ENCODE measurements around the gene SDR39U1. TPM values are rescaled to one million over a fixed set of nuclear protein-coding genes. Genes with fewer than 3 reads are reported as not detected.

Gene SDR39U1
- total and polyA plus RNA-seq, 8 donors, result 10.8 to 71.2 (median 42.1) TPM

DNA sequence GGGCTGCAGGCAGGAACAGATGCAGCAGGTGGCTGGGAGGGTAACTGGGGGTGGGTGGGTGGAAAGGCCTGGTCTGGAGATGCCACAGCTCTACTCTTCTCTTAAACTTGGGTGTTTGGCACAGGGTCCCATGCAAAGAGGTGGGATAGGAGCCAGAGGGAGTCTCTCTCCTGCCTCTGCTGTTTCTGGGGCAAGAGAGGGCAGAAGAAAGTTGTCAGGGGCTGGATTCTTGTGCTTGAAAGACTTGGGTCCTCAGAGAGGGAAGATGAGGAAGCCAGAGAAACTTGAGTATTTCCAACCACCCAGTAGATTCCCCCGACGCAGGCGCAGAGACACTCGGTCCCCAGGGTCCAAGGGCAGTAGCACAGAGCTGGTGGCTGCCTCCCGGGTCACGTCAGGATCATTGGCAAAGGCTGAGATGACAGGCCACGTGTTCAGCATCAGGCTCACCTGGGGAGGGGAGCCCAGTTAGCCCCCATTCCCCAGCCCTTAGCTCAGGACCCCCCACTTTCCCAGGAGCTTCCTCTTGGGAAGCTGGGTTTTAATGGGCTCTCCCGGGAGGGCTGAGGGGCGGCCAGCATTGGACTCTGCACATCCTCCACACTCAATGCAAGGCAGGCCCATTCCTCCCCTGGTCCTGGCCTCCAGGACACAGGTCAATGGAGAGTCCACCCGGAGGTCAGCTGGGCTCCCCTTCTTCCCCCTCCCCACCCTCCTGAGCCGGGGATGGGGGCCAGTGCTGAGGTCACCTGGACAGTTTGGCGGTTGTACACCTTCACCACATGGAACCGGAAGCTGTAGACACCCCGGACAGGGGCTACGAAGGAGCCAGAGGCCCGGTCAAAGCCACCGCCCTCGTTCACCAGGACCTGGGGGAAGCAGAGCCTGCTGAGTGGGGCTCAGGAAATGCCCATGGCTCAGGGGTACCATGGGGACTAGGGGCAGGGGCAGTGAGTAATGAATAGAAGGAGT, 14.8 kb downstream of the SDR39U1 start:
- H3K9me3 ChIP-seq, result no peaks in the 10 kb centered on the region
- H3K4me1 ChIP-seq, result peaks cover 62 to 87% (median 69%) of the 10 kb centered on the region in 4 donors
- intact Hi-C loops (cut with DNase I; ENCODE audit: low total_unique reads), result no loop called here
- whole genome bisulfite sequencing, 5 donors, result 68 to 82% (median 75%) methylated on average over 10 to 18 of the region's 18 CpGs
- no peak for DNase-seq
- peak overlapping the region; percentile 81 to 99 (median 98) for H3K27ac ChIP-seq
- peaks cover 11 to 16% (median 15%) of the 10 kb centered on the region in 4 donors for H3K36me3 ChIP-seq
- no peak for TF ChIP-seq EP300 (IDR thresholded peaks at IDR 0.05)
- H3K27me3 ChIP-seq, result no peaks in the 10 kb centered on the region
- H3K4me3 ChIP-seq, result peak overlapping the region in 1 of 4 donors; percentile 10

- Histone ChIP-seq H3K4me3 (peak overlapping the region in 1 of 4 donors; percentile 10), H3K27ac (peak overlapping the region; percentile 81 to 99 (median 98)), H3K36me3 (peaks cover 3 to 8% (median 7%) of the 10 kb centered on the region in 4 donors), H3K27me3 (no peaks in the 10 kb centered on the region), H3K9me3 (no peaks in the 10 kb centered on the region), H3K4me1 (peaks cover 57 to 85% (median 66%) of the 10 kb centered on the region in 4 donors)
- DNase-seq, result peak; percentile 78 to 88
- TF ChIP-seq POLR2AphosphoS5 (IDR thresholded peaks at IDR 0.05), result peak in 2 of 3 donors; percentile 83 to 84
- peak in 1 of 7 experiments; percentile 10 for TF ChIP-seq CTCF (IDR thresholded peaks at IDR 0.05)
- no peak for TF ChIP-seq POLR2A (IDR thresholded peaks at IDR 0.05)
- TF ChIP-seq EP300 (IDR thresholded peaks at IDR 0.05), result no peak
- intact Hi-C loops (cut with DNase I; ENCODE audit: low total_unique reads), result no loop called here
- WGBS, 5 donors, result 27 to 62% (median 38%) methylated on average over 7 to 8 of the region's 8 CpGs
Observed at GRCh38 chr14:24426912-24427536, 15.6 kb downstream of the SDR39U1 start.

DNA sequence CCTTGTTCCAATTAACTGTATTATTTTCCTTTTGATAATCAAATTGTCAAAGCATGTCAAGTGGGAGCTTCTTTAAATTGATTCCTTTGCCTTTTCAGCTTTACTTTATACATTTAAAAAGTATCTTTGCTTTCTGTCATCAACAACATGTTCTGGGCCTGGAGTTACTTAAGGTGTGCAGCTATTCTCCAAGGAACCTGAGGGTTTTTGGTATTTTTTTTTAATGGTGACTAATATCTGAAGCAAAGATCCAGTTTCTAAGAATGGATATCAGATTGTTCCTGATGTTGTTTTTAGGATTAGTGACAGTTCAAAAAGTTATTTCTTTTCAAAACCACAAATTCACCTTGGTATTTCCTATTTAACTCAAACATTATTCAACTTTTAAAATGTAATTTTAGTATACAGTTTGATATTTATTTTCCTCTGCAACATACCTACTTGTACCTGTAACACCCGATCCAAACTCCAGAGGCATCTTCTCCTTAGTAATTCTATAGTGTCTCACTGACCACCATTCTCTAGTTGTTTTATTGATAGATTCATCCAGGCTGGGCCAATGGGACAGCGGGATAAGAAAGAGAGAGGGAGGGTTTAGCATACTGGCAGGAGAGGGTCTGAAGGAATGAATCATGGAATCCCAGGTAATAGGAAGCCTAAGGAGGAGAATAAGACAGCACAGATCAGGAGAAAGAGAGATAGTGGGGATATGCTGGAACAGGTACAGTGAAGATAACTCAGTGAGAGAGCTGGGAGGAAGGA, 16.2 kb downstream of the SDR39U1 start:
- Histone ChIP-seq H3K9me3 (no peaks in the 10 kb centered on the region), H3K27me3 (no peaks in the 10 kb centered on the region), H3K27ac (peak overlapping the region; percentile 81 to 99 (median 98)), H3K36me3 (peaks cover 0 to 3% (median 1%) of the 10 kb centered on the region in 4 donors), H3K4me1 (peaks cover 50 to 80% (median 59%) of the 10 kb centered on the region in 4 donors), H3K4me3 (no peak overlapping the region)
- intact Hi-C loops (cut with DNase I; ENCODE audit: low total_unique reads), result no loop called here
- DNase-seq, result no peak
- WGBS, 5 donors, result 42 to 66% (median 55%) methylated on average over 2 of the region's 2 CpGs
- TF ChIP-seq POLR2A (IDR thresholded peaks at IDR 0.05) (no peak), POLR2AphosphoS5 (IDR thresholded peaks at IDR 0.05) (no peak), CTCF (IDR thresholded peaks at IDR 0.05) (no peak), EP300 (IDR thresholded peaks at IDR 0.05) (no peak)

DNA sequence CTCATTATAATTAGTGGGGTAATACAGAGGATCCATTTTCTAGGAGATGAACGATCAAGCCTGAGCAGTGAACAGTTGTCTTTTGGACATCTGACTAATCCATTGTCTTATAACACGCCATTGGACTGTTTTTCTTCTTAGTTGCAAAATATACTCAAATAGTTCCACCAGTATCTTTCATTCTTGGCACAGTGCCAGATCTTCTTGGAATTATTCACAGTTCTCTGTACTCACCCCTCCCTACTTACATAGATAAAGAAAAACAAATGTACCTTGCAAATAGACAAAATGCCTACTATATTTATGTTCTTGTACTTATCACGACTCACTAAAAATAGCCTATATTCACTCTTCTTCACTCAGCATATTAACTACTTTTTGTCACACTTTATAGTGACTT, 16.9 kb downstream of the SDR39U1 start:
- Histone ChIP-seq H3K4me3 (no peak overlapping the region), H3K36me3 (no peaks in the 10 kb centered on the region), H3K9me3 (no peaks in the 10 kb centered on the region), H3K27ac (peak overlapping the region in 4 of 5 donors; percentile 24 to 99 (median 98)), H3K27me3 (no peaks in the 10 kb centered on the region), H3K4me1 (peaks cover 44 to 74% (median 53%) of the 10 kb centered on the region in 4 donors)
- intact Hi-C loops (cut with DNase I; ENCODE audit: low total_unique reads), result no loop called here
- no peak for TF ChIP-seq EP300 (IDR thresholded peaks at IDR 0.05)
- DNase-seq, result peak in 1 of 2 donors; percentile 75
- WGBS, 5 donors, result 18 to 27% (median 20%) methylated on average over 3 of the region's 3 CpGs
